Peyer's patch (tissue), 4 donors: ENCODE data around the gene AGAP2. TPM values are rescaled to one million over a fixed set of nuclear protein-coding genes. Genes with fewer than 3 reads are reported as not detected.
A peak's percentile ranks its signal among the peaks of the same experiment; 100 is the strongest.

Experiments used
- DNase-seq, 3 donors: peaks; one replicate each; pipeline ENCODE4 v3.0.0-alpha.2; 2017 to 2019
- H3K27ac ChIP-seq, 4 donors: fragments of 200-600 bp; sonication (generic); one replicate each; pipeline ENCODE4 v1.5.1; 2016 to 2019
- H3K27me3 ChIP-seq, 2 donors: fragments of 200-600 bp; sonication (generic); one replicate each; pipeline ENCODE4 v1.5.1; 2019
- H3K36me3 ChIP-seq, 3 donors: fragments of 200-600 bp; sonication (generic); one replicate each; pipeline ENCODE4 v1.5.1; 2016 to 2019
- H3K4me1 ChIP-seq, 4 donors: fragments of 200-600 bp; sonication (generic); one replicate each; pipeline ENCODE4 v1.5.1; 2016 to 2019
- H3K4me3 ChIP-seq, 4 donors: fragments of 200-600 bp; sonication (generic); 1 replicate in 3 of 4; 2 replicates in 1 of 4; pipeline ENCODE4 v1.5.1; 2016 to 2019; ENCODE audit warnings: mild to moderate bottlenecking in 1 of 4
- H3K9me3 ChIP-seq, 4 donors: fragments of 200-600 bp; sonication (generic); one replicate each; pipeline ENCODE4 v1.5.1; 2016 to 2019; ENCODE audit warnings: mild to moderate bottlenecking in 1 of 4
- CTCF ChIP-seq, 6 experiments: fragments of 450-650 bp in 4 of 6; fragments of 200-600 bp in 2 of 6; sonication (generic) in 1 of 6; IDR thresholded peaks; one replicate each; pipeline ENCODE4 v1.5.1; 2017 to 2019; ENCODE audit warnings: antibody characterized with exemption in 6 of 6, mild to moderate bottlenecking in 3 of 6, moderate library complexity in 1 of 6
- POLR2A ChIP-seq, 2 donors: fragments of 450-650 bp; IDR thresholded peaks; one replicate each; pipeline ENCODE4 v1.5.1; 2017; ENCODE audit warnings: antibody characterized with exemption in 2 of 2, mild to moderate bottlenecking in 2 of 2, moderate library complexity in 2 of 2
- total RNA-seq, 4 donors: library from RNA; depleted of rRNA; stranded (reverse); fragments of >200 nt; gene quantifications; one replicate each; pipeline ENCODE4 v1.1.0, GENCODE V29; 2016

The AGAP2 gene
- total RNA-seq, 4 donors from 2014 or later, result 2.5 to 9.1 (median 3.1) TPM

GRCh38 chr12:57767305-57767698 is 28.8 kb upstream of the AGAP2 start:
- peaks cover 0 to 13% of the 10 kb centered on the region in 2 donors for H3K27me3 ChIP-seq
- H3K4me1 ChIP-seq, result peaks cover 0 to 37% (median 25%) of the 10 kb centered on the region in 4 donors
- no peak for TF ChIP-seq CTCF (IDR thresholded peaks at IDR 0.05)
- no peak for TF ChIP-seq POLR2A (IDR thresholded peaks at IDR 0.05)
- H3K27ac ChIP-seq, result no peak overlapping the region
- no peaks in the 10 kb centered on the region for H3K9me3 ChIP-seq
- H3K4me3 ChIP-seq, result no peak overlapping the region
- no peak for DNase-seq
- H3K36me3 ChIP-seq, result no peaks in the 10 kb centered on the region

GRCh38 chr12:57766464-57767304 is 28.1 kb upstream of the AGAP2 start, which contains the start of gene CYP27B1:
TSS of gene CYP27B1 (minus strand) at chr12:57767078. CDS start at chr12:57767041, 37 bp downstream.
- Histone ChIP-seq H3K4me1 (peaks cover 0 to 37% (median 25%) of the 10 kb centered on the region in 4 donors), H3K36me3 (no peaks in the 10 kb centered on the region), H3K27ac (no peak within 1 kb of the TSS), H3K4me3 (peak within 1 kb of the TSS; percentile 41 to 59 (median 52)), H3K9me3 (no peaks in the 10 kb centered on the region), H3K27me3 (peaks cover 0 to 13% of the 10 kb centered on the region in 2 donors)
- peak in 1 of 3 donors; percentile 44 for DNase-seq
- TF ChIP-seq CTCF (IDR thresholded peaks at IDR 0.05), result no peak

GRCh38 chr12:57765698-57766463 is 27.3 kb upstream of the AGAP2 start:
- Histone ChIP-seq H3K27ac (no peak overlapping the region), H3K4me3 (peak overlapping the region; percentile 41 to 59 (median 52)), H3K27me3 (peaks cover 0 to 13% of the 10 kb centered on the region in 2 donors), H3K9me3 (no peaks in the 10 kb centered on the region), H3K36me3 (no peaks in the 10 kb centered on the region), H3K4me1 (peaks cover 0 to 30% (median 22%) of the 10 kb centered on the region in 4 donors)
- peak in 1 of 3 donors; percentile 58 for DNase-seq
- TF ChIP-seq CTCF (IDR thresholded peaks at IDR 0.05) (no peak), POLR2A (IDR thresholded peaks at IDR 0.05) (no peak)

GRCh38 chr12:57765003-57765697 is 26.6 kb upstream of the AGAP2 start:
- TF ChIP-seq POLR2A (IDR thresholded peaks at IDR 0.05) (no peak), CTCF (IDR thresholded peaks at IDR 0.05) (peak in 5 of 6 experiments; percentile 1 to 24 (median 16))
- Histone ChIP-seq H3K9me3 (no peaks in the 10 kb centered on the region), H3K36me3 (no peaks in the 10 kb centered on the region), H3K4me3 (peak overlapping the region; percentile 41 to 59 (median 52)), H3K4me1 (peaks cover 0 to 28% (median 22%) of the 10 kb centered on the region in 4 donors), H3K27me3 (peaks cover 0 to 13% of the 10 kb centered on the region in 2 donors), H3K27ac (peak overlapping the region in 1 of 4 donors; percentile 19)
- DNase-seq, result peak; percentile 41 to 78 (median 70)

- TF ChIP-seq CTCF (IDR thresholded peaks at IDR 0.05) (no peak), POLR2A (IDR thresholded peaks at IDR 0.05) (peak in 1 of 2 donors; percentile 14)
- Histone ChIP-seq H3K9me3 (no peaks in the 10 kb centered on the region), H3K4me1 (peaks cover 0 to 28% (median 22%) of the 10 kb centered on the region in 4 donors), H3K4me3 (peak overlapping the region; percentile 41 to 59 (median 52)), H3K27me3 (peaks cover 0 to 13% of the 10 kb centered on the region in 2 donors), H3K36me3 (no peaks in the 10 kb centered on the region), H3K27ac (peak overlapping the region in 1 of 4 donors; percentile 19)
- DNase-seq, result no peak
These were observed 26.1 kb upstream of the AGAP2 start for GRCh38 chr12:57764662-57765002.
